Tongue (tissue), 3 donors: ENCODE data around the gene IL23R. TPM values are rescaled to one million over a fixed set of nuclear protein-coding genes. Genes with fewer than 3 reads are reported as not detected.

ENCODE experiments used
- DNase-seq: peaks from one replicate; pipeline ENCODE4 v3.0.0-alpha.2; 2015
- small RNA-seq: library from RNA; depleted of rRNA; stranded (forward); fragments of <200 nt; gene quantifications from one replicate; pipeline ENCODE3, GENCODE V24; 2014; ENCODE audit warnings: low replicate concordance
- total RNA-seq: library from RNA; depleted of rRNA; stranded (reverse); fragments of >200 nt; gene quantifications from one replicate; pipeline ENCODE4 v1.2.3, GENCODE V29; 2014

IL23R gene
- total RNA-seq, 1 donor from 2014 or later = not detected

GRCh38 chr1:67300561-67300960 is 134.3 kb downstream of the IL23R start:
- DNase-seq = no peak

GRCh38 chr1:67304023-67304422 is 137.8 kb downstream of the IL23R start:
- DNase-seq = no peak

- no peak for DNase-seq
Observed at GRCh38 chr1:67306547-67306946, 140.3 kb downstream of the IL23R start.

- peak; percentile 33 for DNase-seq
Observed at GRCh38 chr1:67307251-67308060, 141.2 kb downstream of the IL23R start, which contains the start of gene IL12RB2. TSS of gene IL12RB2 (plus strand) at chr1:67307873. CDS start at chr1:67320369, 12,496 bp downstream.

GRCh38 chr1:67308136-67308535 is 141.9 kb downstream of the IL23R start:
- DNase-seq = no peak

Small RNA genes within 50 kb of the gene (small RNA-seq; reads per million reads assigned to genes)
- gene RNU4ATAC4P (not detected), gene RNU6-586P (not detected)

Other genes starting within 250 kb of the IL23R start
- 15.2 TPM for gene DNAI4, start 241.6 kb upstream of the IL23R start, total RNA-seq
- gene MIER1, start 241.5 kb upstream of the IL23R start, total RNA-seq = 34.5 TPM
- 11.8 TPM for gene SLC35D1, start 112.3 kb upstream of the IL23R start, total RNA-seq
- gene C1orf141, start 31.5 kb upstream of the IL23R start, total RNA-seq = not detected
- 2.5 TPM for gene IL12RB2, start 141.4 kb downstream of the IL23R start, total RNA-seq